NCI-H1105 (cell line): ENCODE measurements around the gene MTERF4.

Experiments used
- DNase-seq: peaks from one replicate; lab custom pipeline; 2025; lab: John Stamatoyannopoulos, UW

MTERF4 gene

GRCh38 chr2:241088376-241088775 is 13.7 kb downstream of the MTERF4 start:
- no peak for DNase-seq

GRCh38 chr2:241087420-241088268 is 14.4 kb downstream of the MTERF4 start:
- no peak for DNase-seq

- no peak for DNase-seq
Observed at GRCh38 chr2:241084856-241085444, 17.1 kb downstream of the MTERF4 start.

- DNase-seq, result no peak
Observed at GRCh38 chr2:241083091-241083415, 19.0 kb downstream of the MTERF4 start.

GRCh38 chr2:241082341-241083090 is 19.6 kb downstream of the MTERF4 start:
- no peak for DNase-seq

GRCh38 chr2:241081643-241082340 is 20.3 kb downstream of the MTERF4 start:
- DNase-seq, result no peak

GRCh38 chr2:241081190-241081642 is 20.9 kb downstream of the MTERF4 start:
- DNase-seq, result no peak

- no peak for DNase-seq
Observed at GRCh38 chr2:241080405-241081189, 21.5 kb downstream of the MTERF4 start.

- no peak for DNase-seq
Observed at GRCh38 chr2:241074901-241075540, 27.1 kb downstream of the MTERF4 start.

- no peak for DNase-seq
Observed at GRCh38 chr2:241074065-241074818, 27.8 kb downstream of the MTERF4 start.

GRCh38 chr2:241073166-241074064 is 28.7 kb downstream of the MTERF4 start:
- DNase-seq, result no peak

GRCh38 chr2:241072553-241073165 is 29.4 kb downstream of the MTERF4 start:
- DNase-seq, result no peak

- no peak for DNase-seq
Observed at GRCh38 chr2:241072151-241072550, 29.9 kb downstream of the MTERF4 start.

GRCh38 chr2:241071677-241072111 is 30.4 kb downstream of the MTERF4 start:
- DNase-seq, result no peak

- DNase-seq, result no peak
Observed at GRCh38 chr2:241070811-241071676, 31.0 kb downstream of the MTERF4 start.

- no peak for DNase-seq
Observed at GRCh38 chr2:241070361-241070760, 31.7 kb downstream of the MTERF4 start.

GRCh38 chr2:241069821-241070281 is 32.2 kb downstream of the MTERF4 start:
- no peak for DNase-seq
